GM21367 (cell line): ENCODE results near the gene GABARAP.

Source experiments
- ATAC-seq: cut with Tn5 transposase; IDR thresholded peaks from one replicate; pipeline ENCODE4 v1.9.1; 2021; ENCODE audit not compliant: unreplicated experiment

Gene GABARAP

GRCh38 chr17:7241783-7242716 is at the start of gene GABARAP:
TSS of gene GABARAP (minus strand) at chr17:7242449. CDS start at chr17:7242330, 119 bp downstream.
- ATAC-seq: no peak

GRCh38 chr17:7290685-7291084 is 48.4 kb upstream of the GABARAP start:
- ATAC-seq: no peak

GRCh38 chr17:7290166-7290565 is 47.9 kb upstream of the GABARAP start:
- no peak for ATAC-seq

- no peak for ATAC-seq
Observed at GRCh38 chr17:7289256-7290032, 47.2 kb upstream of the GABARAP start.

- ATAC-seq: no peak
Observed at GRCh38 chr17:7285679-7286078, 43.4 kb upstream of the GABARAP start.

GRCh38 chr17:7284911-7285310 is 42.7 kb upstream of the GABARAP start:
- ATAC-seq: no peak

- no peak for ATAC-seq
Observed at GRCh38 chr17:7283471-7284216, 41.4 kb upstream of the GABARAP start.

- ATAC-seq: no peak
Observed at GRCh38 chr17:7282752-7283321, 40.6 kb upstream of the GABARAP start.

- no peak for ATAC-seq
Observed at GRCh38 chr17:7281953-7282751, 39.9 kb upstream of the GABARAP start.

GRCh38 chr17:7281074-7281952 is 39.1 kb upstream of the GABARAP start, which contains the start of gene SLC2A4:
TSS of gene SLC2A4 (plus strand) at chr17:7281718. CDS start at chr17:7281935, 217 bp downstream.
- no peak for ATAC-seq

- peak; percentile 48 for ATAC-seq
Observed at GRCh38 chr17:7280519-7281073, 38.3 kb upstream of the GABARAP start.

GRCh38 chr17:7279448-7279847 is 37.2 kb upstream of the GABARAP start:
- ATAC-seq: no peak

- no peak for ATAC-seq
Observed at GRCh38 chr17:7266784-7267183, 24.5 kb upstream of the GABARAP start.

- ATAC-seq: no peak
Observed at GRCh38 chr17:7263801-7264078, 21.5 kb upstream of the GABARAP start.

- no peak for ATAC-seq
Observed at GRCh38 chr17:7262935-7263800, 20.9 kb upstream of the GABARAP start.

- ATAC-seq: no peak
Observed at GRCh38 chr17:7262192-7262934, 20.1 kb upstream of the GABARAP start, which contains the start of gene CLDN7. TSS of gene CLDN7 (minus strand) at chr17:7262478. CDS start at chr17:7262043, 435 bp downstream.
